Measurements from ENCODE around the gene SMC3.
A peak's percentile ranks its signal among the peaks of the same experiment; 100 is the strongest.
"Not testable (repeated sequence)": the region's sequence is repeated elsewhere in the genome, so short reads cannot be mapped to it uniquely, and the experiment has no call there.

SMC3 gene

GRCh38 chr10:110637558-110638053, 70.1 kb downstream of the SMC3 start (continued):
- TF ChIP-seq, protein P1, sequence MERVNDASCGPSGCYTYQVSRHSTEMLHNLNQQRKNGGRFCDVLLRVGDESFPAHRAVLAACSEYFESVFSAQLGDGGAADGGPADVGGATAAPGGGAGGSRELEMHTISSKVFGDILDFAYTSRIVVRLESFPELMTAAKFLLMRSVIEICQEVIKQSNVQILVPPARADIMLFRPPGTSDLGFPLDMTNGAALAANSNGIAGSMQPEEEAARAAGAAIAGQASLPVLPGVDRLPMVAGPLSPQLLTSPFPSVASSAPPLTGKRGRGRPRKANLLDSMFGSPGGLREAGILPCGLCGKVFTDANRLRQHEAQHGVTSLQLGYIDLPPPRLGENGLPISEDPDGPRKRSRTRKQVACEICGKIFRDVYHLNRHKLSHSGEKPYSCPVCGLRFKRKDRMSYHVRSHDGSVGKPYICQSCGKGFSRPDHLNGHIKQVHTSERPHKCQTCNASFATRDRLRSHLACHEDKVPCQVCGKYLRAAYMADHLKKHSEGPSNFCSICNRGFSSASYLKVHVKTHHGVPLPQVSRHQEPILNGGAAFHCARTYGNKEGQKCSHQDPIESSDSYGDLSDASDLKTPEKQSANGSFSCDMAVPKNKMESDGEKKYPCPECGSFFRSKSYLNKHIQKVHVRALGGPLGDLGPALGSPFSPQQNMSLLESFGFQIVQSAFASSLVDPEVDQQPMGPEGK (CRISPR knock-in tag; IDR thresholded peaks at IDR 0.05; ENCODE audit: borderline replicate concordance), result no peak
- TF ChIP-seq ZNF70 (CRISPR knock-in tag; IDR thresholded peaks at IDR 0.05) (no peak), CREB5 (CRISPR knock-in tag; IDR thresholded peaks at IDR 0.05; ENCODE audit: low read depth) (no peak), OSR1 (CRISPR knock-in tag; IDR thresholded peaks at IDR 0.05) (no peak), ISL1 (CRISPR knock-in tag; IDR thresholded peaks at IDR 0.05) (no peak), BACH2 (CRISPR knock-in tag; IDR thresholded peaks at IDR 0.05; ENCODE audit: borderline replicate concordance) (no peak), CSDC2 (CRISPR knock-in tag; IDR thresholded peaks at IDR 0.05) (no peak), ZFP30 (CRISPR knock-in tag; IDR thresholded peaks at IDR 0.05) (no peak), ZFP3 (CRISPR knock-in tag; IDR thresholded peaks at IDR 0.05) (no peak), ESRRG (CRISPR knock-in tag; IDR thresholded peaks at IDR 0.05) (no peak)
- TF ChIP-seq, protein P2, sequence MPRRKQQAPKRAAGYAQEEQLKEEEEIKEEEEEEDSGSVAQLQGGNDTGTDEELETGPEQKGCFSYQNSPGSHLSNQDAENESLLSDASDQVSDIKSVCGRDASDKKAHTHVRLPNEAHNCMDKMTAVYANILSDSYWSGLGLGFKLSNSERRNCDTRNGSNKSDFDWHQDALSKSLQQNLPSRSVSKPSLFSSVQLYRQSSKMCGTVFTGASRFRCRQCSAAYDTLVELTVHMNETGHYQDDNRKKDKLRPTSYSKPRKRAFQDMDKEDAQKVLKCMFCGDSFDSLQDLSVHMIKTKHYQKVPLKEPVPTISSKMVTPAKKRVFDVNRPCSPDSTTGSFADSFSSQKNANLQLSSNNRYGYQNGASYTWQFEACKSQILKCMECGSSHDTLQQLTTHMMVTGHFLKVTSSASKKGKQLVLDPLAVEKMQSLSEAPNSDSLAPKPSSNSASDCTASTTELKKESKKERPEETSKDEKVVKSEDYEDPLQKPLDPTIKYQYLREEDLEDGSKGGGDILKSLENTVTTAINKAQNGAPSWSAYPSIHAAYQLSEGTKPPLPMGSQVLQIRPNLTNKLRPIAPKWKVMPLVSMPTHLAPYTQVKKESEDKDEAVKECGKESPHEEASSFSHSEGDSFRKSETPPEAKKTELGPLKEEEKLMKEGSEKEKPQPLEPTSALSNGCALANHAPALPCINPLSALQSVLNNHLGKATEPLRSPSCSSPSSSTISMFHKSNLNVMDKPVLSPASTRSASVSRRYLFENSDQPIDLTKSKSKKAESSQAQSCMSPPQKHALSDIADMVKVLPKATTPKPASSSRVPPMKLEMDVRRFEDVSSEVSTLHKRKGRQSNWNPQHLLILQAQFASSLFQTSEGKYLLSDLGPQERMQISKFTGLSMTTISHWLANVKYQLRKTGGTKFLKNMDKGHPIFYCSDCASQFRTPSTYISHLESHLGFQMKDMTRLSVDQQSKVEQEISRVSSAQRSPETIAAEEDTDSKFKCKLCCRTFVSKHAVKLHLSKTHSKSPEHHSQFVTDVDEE (CRISPR knock-in tag; IDR thresholded peaks at IDR 0.05), result no peak

- no peak for ATAC-seq
- TF ChIP-seq ZFP30 (CRISPR knock-in tag; IDR thresholded peaks at IDR 0.05) (no peak), SNAI2 (CRISPR knock-in tag; IDR thresholded peaks at IDR 0.05) (no peak)
These were observed 70.8 kb downstream of the SMC3 start for GRCh38 chr10:110638319-110638718.

DNA sequence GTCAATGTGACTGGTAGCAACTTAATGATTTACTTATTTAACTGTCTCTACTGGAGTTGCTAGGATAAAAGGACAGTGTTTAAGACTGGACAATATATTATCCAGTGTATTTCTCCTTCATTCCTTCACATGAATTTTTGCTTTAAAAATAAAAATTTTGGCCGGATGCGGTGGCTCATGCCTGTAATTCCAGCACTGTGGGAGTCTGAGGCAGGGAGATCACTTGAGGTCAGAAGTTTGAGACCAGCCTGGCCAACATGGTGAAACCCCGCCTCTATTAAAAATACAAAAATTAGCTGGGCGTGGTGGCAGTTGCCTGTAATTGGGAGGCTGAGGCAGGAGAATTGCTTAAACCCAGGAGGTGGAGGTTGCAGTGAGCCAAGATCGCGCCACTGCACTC, 71.6 kb downstream of the SMC3 start:
- not testable (repeated sequence) for ATAC-seq

DNA sequence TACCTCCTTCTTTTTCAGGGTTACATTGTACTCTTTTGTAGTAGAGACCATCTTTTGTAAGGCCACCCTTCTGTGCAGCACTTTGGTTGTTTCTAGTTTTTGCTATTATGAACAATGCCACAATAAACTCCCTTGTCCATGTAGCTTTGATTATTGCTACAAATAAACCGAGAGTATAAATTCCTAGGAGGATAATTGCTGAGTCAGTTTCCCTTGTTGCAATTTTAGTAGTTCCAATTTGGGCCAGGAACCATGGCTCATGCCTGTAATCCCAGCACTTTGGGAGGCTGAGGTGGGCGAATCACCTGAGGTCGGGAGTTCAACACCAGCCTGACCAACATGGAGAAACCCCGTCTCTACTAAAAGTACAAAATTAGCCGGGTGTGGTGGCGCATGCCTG, 72.4 kb downstream of the SMC3 start:
- ATAC-seq, result not testable (repeated sequence)

GRCh38 chr10:110641256-110641655, 73.8 kb downstream of the SMC3 start:
- peak; percentile 14; the same call in 2 of the 3 replicates for ATAC-seq
- TF ChIP-seq ZC3H10 (CRISPR knock-in tag; IDR thresholded peaks at IDR 0.05) (no peak), CSDC2 (CRISPR knock-in tag; IDR thresholded peaks at IDR 0.05) (no peak), ZNF565 (CRISPR knock-in tag; conservative IDR thresholded peaks at IDR 0.05; ENCODE audit: low read depth) (0 out of 2 replicates have a peak, but pooled peaks have one; percentile 18), TCF4 (CRISPR knock-in tag; IDR thresholded peaks at IDR 0.05; ENCODE audit: borderline replicate concordance) (peak; percentile 27; the same call in 1 of the 2 replicates), TOX (CRISPR knock-in tag; IDR thresholded peaks at IDR 0.05; ENCODE audit: borderline replicate concordance) (peak; percentile 57; the same call in 1 of the 2 replicates), RARB (CRISPR knock-in tag; IDR thresholded peaks at IDR 0.05) (0 out of 2 replicates have a peak, but pooled peaks have one; percentile 70), ISL1 (CRISPR knock-in tag; IDR thresholded peaks at IDR 0.05) (0 out of 2 replicates have a peak, but pooled peaks have one; percentile 7), ZFP3 (CRISPR knock-in tag; IDR thresholded peaks at IDR 0.05) (no peak)
- TF ChIP-seq, protein P1 (CRISPR knock-in tag; IDR thresholded peaks at IDR 0.05; ENCODE audit: borderline replicate concordance), result peak; percentile 15; the same call in 1 of the 2 replicates
